Fibroblast of lung (primary cell): ENCODE data around the gene MICAL2.

Experiments used
- CTCF ChIP-seq, 2 donors: IDR thresholded peaks in 1 of 2; conservative IDR thresholded peaks in 1 of 2; 1 replicate in 1 of 2; 2 replicates in 1 of 2; pipeline ENCODE4 v1.5.1; 2011 to 2012; ENCODE audit warnings: low read length in 2 of 2, control low read depth in 1 of 2, inconsistent platforms in 1 of 2, low read depth in 1 of 2, mild to moderate bottlenecking in 1 of 2
- EZH2 ChIP-seq: IDR thresholded peaks from 2 replicates; pipeline ENCODE4 v1.5.1; 2012; ENCODE audit warnings: low read length, control low read depth, mild to moderate bottlenecking; ENCODE audit errors: missing control alignments

GRCh38 chr11:12215181-12215593, 104.8 kb downstream of the MICAL2 start:
- TF ChIP-seq CTCF (conservative IDR thresholded peaks at IDR 0.05 in 1 of 2, IDR thresholded peaks at IDR 0.05 in 1 of 2; ENCODE audit: low read depth in 1 of 2, low read length in 2 of 2) (no peak), EZH2 (no peak)
